CD4-positive, CD25-positive, alpha-beta regulatory T cell (primary cell): Measurements from ENCODE around the gene CDH23. TPM values are rescaled to one million over a fixed set of nuclear protein-coding genes. Genes with fewer than 3 reads are reported as not detected.

Source experiments
- ATAC-seq, 2 donors: fragments of 150-1000 bp; cut with Tn5 transposase; one replicate each; pipeline ENCODE4 v1.10.0; 2021; ENCODE audit warnings: low read depth in 2 of 2, moderate number of reproducible peaks in 2 of 2, moderate library complexity in 1 of 2
- DNase-seq, 3 donors: peaks; one replicate each; pipeline versions ENCODE4 v3.0.0 to v3.0.0-alpha.2; 2012 to 2022; ENCODE audit warnings: mixed read lengths in 1 of 3
- H3K27ac ChIP-seq: one replicate; pipeline ENCODE4 v1.7.0; 2013; ENCODE audit warnings: mild to moderate bottlenecking, low read length; ENCODE audit not compliant: insufficient read depth, poor library complexity, severe bottlenecking
- H3K27me3 ChIP-seq: one replicate; pipeline ENCODE4 v1.7.0; 2013; ENCODE audit warnings: low read length; ENCODE audit not compliant: control insufficient read depth, insufficient read depth
- H3K36me3 ChIP-seq: one replicate; pipeline ENCODE4 v1.7.0; 2013; ENCODE audit warnings: mild to moderate bottlenecking, low read length, moderate library complexity; ENCODE audit not compliant: control insufficient read depth, insufficient read depth
- H3K4me1 ChIP-seq: 2 replicates; pipeline ENCODE4 v1.7.0; 2013; ENCODE audit warnings: mild to moderate bottlenecking, low read length; ENCODE audit not compliant: insufficient read depth, control insufficient read depth, poor library complexity, severe bottlenecking
- H3K4me3 ChIP-seq: one replicate; pipeline ENCODE4 v1.7.0; 2013; ENCODE audit warnings: low read depth, mild to moderate bottlenecking, low read length, moderate library complexity
- H3K9me3 ChIP-seq, 2 experiments: 1 replicate in 1 of 2; 2 replicates in 1 of 2; pipeline ENCODE4 v1.7.0; 2013; ENCODE audit warnings: low read length in 2 of 2, mild to moderate bottlenecking in 1 of 2, moderate library complexity in 1 of 2; ENCODE audit not compliant: control insufficient read depth in 2 of 2
- H3K27ac Mint-ChIP-seq, 3 donors: one replicate each; pipeline ENCODE4 v1.8.0; 2020 to 2022; ENCODE audit warnings: mild to moderate bottlenecking in 3 of 3, mixed read lengths in 3 of 3, moderate library complexity in 2 of 3
- H3K27me3 Mint-ChIP-seq: one replicate; pipeline ENCODE4 v1.8.0; 2022; ENCODE audit warnings: mild to moderate bottlenecking, mixed read lengths
- H3K36me3 Mint-ChIP-seq: one replicate; pipeline ENCODE4 v1.8.0; 2020; ENCODE audit warnings: mixed read lengths
- H3K4me1 Mint-ChIP-seq, 4 donors: one replicate each; pipeline ENCODE4 v1.8.0; 2020 to 2022; ENCODE audit warnings: mixed read lengths in 4 of 4, mild to moderate bottlenecking in 1 of 4
- H3K4me3 Mint-ChIP-seq, 4 donors: one replicate each; pipeline ENCODE4 v1.8.0; 2020 to 2022; ENCODE audit warnings: mild to moderate bottlenecking in 4 of 4, mixed read lengths in 4 of 4, moderate library complexity in 3 of 4
- H3K9me3 Mint-ChIP-seq, 7 donors: one replicate each; pipeline ENCODE4 v1.8.0; 2020 to 2022; ENCODE audit warnings: mixed read lengths in 7 of 7, mild to moderate bottlenecking in 3 of 7, moderate library complexity in 2 of 7
- polyA plus RNA-seq, 4 donors: library from polyadenylated mRNA; unstranded; fragments of 300-500 nt; fragmentation: Illumina TruSeq; gene quantifications; one replicate each; pipeline ENCODE4 v1.2.3, GENCODE V29; 2021
- total RNA-seq: library from RNA; stranded (reverse); gene quantifications from one replicate; pipeline ENCODE4 v1.2.3, GENCODE V29; 2022

Gene CDH23
- total and polyA plus RNA-seq, 5 donors from 2014 or later, result 0.17 to 5.6 (median 1.1) TPM

DNA sequence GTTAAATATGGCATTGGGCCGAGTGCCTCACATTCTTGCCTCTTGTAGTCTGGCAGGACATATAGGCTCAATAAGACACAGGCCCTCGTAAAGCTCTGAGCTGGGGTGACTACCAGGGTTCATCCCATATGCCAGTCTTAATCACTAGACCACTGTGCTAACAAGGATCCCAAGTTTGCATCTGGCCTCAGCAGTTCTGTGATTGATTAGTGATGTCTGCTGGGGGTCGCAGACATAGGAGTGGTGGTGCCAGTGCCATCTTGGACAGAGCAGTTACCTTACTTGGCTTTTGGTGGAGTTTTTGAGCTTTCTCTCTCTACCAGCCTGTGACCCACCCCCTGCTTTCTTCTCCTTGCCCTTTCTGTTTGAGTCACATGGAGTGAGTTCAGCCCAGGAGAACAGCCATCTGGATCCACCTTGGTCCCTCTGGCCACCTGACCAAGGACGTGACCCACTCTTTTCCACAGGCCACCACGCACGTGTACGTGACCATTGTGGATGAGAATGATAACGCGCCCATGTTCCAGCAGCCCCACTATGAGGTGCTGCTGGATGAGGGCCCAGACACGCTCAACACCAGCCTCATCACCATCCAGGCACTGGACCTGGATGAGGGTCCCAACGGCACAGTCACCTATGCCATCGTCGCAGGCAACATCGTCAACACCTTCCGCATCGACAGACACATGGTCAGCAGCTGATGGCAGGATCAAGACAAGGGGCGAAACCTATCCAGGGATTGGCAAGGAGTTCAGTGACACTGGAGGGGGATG is 380.7 kb downstream of the CDH23 start:
- H3K27me3 Mint-ChIP-seq, result peaks cover 11% of the 10 kb centered on the region
- H3K4me1 Mint-ChIP-seq, result peaks cover 4 to 33% (median 16%) of the 10 kb centered on the region in 4 donors
- H3K27ac ChIP-seq, result no peak overlapping the region

DNA sequence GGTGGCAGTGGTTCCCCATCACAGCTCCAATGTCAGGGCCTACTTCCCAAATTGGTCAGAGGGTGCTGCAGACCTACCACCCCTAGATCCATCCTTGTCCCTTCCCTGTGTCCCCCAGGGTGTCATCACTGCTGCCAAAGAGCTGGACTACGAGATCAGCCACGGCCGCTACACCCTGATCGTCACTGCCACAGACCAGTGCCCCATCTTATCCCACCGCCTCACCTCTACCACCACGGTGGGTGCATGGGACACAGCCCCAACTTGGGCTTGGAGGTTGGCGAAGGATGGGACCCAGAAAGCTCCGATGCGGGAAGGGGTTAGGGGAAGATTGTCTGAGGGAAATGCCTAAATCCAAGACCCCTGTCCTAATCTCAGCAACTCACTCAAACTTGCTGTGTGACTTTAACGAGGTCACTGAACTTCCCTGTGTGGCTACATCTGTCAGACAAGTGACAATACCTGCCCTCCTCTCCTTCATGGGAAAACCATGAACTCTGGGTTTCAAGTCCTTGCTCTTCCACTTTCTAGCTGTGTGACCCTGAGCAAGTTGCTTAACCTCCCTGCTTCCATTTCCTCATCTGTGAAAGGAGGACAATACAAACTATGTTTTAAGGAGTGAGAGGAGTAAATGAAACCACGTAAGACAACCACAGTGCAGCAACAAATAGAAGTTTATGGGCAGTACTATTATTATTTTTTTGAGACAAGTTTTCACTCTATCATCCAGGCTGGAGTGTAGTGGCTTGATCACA is 381.5 kb downstream of the CDH23 start:
- peaks cover 4 to 35% (median 16%) of the 10 kb centered on the region in 4 donors for H3K4me1 Mint-ChIP-seq
- H3K9me3 Mint-ChIP-seq, result no peaks in the 10 kb centered on the region
- ATAC-seq (no peak), DNase-seq (no peak)
- Histone ChIP-seq H3K27ac (no peak overlapping the region), H3K9me3 (no peaks in the 10 kb centered on the region), H3K27me3 (no peaks in the 10 kb centered on the region), H3K36me3 (no peaks in the 10 kb centered on the region), H3K4me3 (no peak overlapping the region), H3K4me1 (peaks cover 30% of the 10 kb centered on the region)
- H3K27ac Mint-ChIP-seq, result no peak overlapping the region
- no peaks in the 10 kb centered on the region for H3K36me3 Mint-ChIP-seq
- H3K27me3 Mint-ChIP-seq, result peaks cover 11% of the 10 kb centered on the region
- no peak overlapping the region for H3K4me3 Mint-ChIP-seq

More for the DNA sequence above, 380.7 kb downstream of the CDH23 start:
- Histone ChIP-seq H3K4me1 (peaks cover 30% of the 10 kb centered on the region), H3K9me3 (no peaks in the 10 kb centered on the region), H3K4me3 (no peak overlapping the region), H3K27me3 (no peaks in the 10 kb centered on the region), H3K36me3 (no peaks in the 10 kb centered on the region)
- Mint-ChIP-seq H3K9me3 (no peaks in the 10 kb centered on the region), H3K27ac (peak overlapping the region in 1 of 3 donors; percentile 32), H3K4me3 (peak overlapping the region in 1 of 4 donors; percentile 21), H3K36me3 (no peaks in the 10 kb centered on the region)
- DNase-seq, result no peak
- no peak for ATAC-seq

DNA sequence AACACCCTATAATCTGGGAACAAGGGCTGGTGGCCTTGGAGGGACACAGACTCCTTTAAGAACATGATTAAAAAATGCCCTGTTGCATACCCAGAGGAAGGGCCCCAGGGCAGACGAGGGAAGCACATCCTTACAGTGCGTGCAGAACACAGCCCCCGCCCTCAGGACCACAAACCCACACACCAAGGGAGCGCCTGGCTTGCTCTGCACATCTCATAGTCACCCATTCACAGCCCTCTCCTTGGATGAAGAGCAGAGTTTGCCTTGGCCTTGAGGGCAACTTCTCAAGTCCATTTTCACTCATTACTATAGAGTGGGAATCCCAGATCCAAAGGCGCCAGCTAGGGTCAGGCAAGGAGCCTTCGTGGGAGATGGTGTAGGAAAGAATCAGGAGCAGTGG is 382.9 kb downstream of the CDH23 start:
- peaks cover 19% of the 10 kb centered on the region for H3K4me1 ChIP-seq
- no peak for ATAC-seq

DNA sequence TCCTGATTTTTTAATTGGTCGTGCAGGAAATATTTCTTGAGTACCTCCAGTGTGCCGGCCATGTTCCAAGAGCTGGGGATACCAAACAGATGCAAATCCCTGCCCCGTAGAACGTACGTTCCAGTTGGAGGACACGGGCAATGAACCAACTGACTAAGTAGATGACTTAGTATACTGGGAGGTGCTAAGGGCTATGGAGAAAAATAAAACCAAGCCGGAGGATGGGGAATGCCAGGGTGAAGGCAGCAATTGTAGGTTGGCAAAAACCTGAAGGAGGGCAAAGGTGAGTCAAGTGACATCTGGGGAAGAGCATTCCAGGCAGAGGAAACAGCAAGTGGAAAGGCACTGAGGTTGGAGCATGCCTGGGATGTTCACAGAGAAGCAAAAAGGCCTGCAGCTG is 383.4 kb downstream of the CDH23 start:
- DNase-seq, result no peak
- Mint-ChIP-seq H3K27ac (peak overlapping the region in 1 of 3 donors; percentile 5), H3K27me3 (peaks cover 7% of the 10 kb centered on the region), H3K4me3 (peak overlapping the region in 1 of 4 donors; percentile 22), H3K36me3 (no peaks in the 10 kb centered on the region), H3K4me1 (peaks cover 0 to 22% (median 9%) of the 10 kb centered on the region in 4 donors), H3K9me3 (no peaks in the 10 kb centered on the region)
- no peak overlapping the region for H3K27ac ChIP-seq
- H3K4me3 ChIP-seq, result no peak overlapping the region
- no peaks in the 10 kb centered on the region for H3K36me3 ChIP-seq
- no peaks in the 10 kb centered on the region for H3K9me3 ChIP-seq
- no peaks in the 10 kb centered on the region for H3K27me3 ChIP-seq
- H3K4me1 ChIP-seq, result peaks cover 15% of the 10 kb centered on the region
- no peak for ATAC-seq

More for the DNA sequence above, 382.9 kb downstream of the CDH23 start:
- H3K36me3 ChIP-seq, result no peaks in the 10 kb centered on the region
- H3K27me3 ChIP-seq, result no peaks in the 10 kb centered on the region
- H3K4me3 ChIP-seq, result no peak overlapping the region
- Mint-ChIP-seq H3K36me3 (no peaks in the 10 kb centered on the region), H3K4me1 (peaks cover 0 to 24% (median 9%) of the 10 kb centered on the region in 4 donors), H3K27me3 (peaks cover 7% of the 10 kb centered on the region), H3K4me3 (peak overlapping the region in 1 of 4 donors; percentile 22), H3K27ac (no peak overlapping the region), H3K9me3 (no peaks in the 10 kb centered on the region)
- H3K9me3 ChIP-seq, result no peaks in the 10 kb centered on the region
- peak in 1 of 3 donors; percentile 31 for DNase-seq
- no peak overlapping the region for H3K27ac ChIP-seq

DNA sequence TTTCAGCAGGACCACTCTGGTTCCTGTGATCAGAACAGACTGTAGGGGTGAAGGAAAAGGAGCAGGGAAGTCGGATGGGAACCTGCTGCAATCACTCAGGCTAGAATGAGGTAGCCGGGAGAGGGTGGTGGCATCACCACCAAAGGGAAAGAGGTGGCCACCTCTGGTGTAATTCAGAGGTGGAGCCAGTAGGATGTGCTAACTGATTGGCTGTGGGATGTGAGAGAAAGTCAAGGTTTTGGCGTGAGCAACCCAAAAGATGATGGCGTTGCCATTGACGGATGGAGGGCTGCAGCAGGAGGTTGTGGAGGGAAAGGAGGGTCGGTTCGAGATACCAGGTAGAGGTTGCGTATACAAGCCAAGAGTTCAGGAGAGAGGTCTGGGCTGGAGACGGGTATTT is 384.0 kb downstream of the CDH23 start:
- Mint-ChIP-seq H3K36me3 (no peaks in the 10 kb centered on the region), H3K9me3 (no peaks in the 10 kb centered on the region), H3K27ac (peak overlapping the region in 1 of 3 donors; percentile 5), H3K4me1 (peaks cover 0 to 16% (median 7%) of the 10 kb centered on the region in 4 donors), H3K27me3 (peaks cover 7% of the 10 kb centered on the region), H3K4me3 (peak overlapping the region in 2 of 4 donors; percentile 32 to 43)
- ATAC-seq (no peak), DNase-seq (no peak)
- Histone ChIP-seq H3K36me3 (no peaks in the 10 kb centered on the region), H3K4me3 (no peak overlapping the region), H3K4me1 (peaks cover 11% of the 10 kb centered on the region), H3K9me3 (no peaks in the 10 kb centered on the region), H3K27ac (no peak overlapping the region), H3K27me3 (no peaks in the 10 kb centered on the region)

DNA sequence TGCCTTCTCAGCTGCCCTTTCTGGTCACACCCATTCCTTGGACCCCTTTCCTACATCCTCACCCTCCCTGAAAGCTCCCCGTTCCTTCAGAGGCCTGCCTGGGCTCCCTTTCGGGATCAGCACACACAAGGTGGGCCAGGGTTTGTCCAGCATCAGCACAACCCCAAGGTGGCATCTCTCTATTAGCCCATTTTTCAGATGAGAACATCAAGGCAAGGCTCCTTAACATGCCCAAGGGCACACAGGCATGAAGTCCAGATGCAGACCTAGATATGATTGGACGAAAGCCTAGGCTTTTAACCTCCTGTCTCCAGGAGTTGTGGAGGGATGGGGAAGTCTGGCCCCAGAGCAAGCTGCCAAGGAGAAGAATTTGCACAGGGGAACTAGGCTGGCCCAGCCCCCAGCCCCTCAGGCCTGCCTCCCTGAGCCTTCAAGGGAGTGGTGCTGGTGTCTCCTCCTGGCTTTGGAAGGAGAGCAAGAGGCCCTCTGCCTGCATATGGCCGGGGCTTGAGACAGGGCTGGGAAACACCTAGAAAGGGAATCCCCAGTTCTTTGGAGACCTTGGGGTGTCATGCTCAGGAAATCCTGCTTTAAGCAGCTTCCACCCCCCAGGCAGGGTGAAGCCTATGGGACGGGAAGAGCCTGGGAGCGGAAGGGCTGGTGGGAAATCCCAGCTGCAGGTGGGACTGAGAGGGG is 385.6 kb downstream of the CDH23 start:
- Histone ChIP-seq H3K4me1 (no peaks in the 10 kb centered on the region), H3K27ac (no peak overlapping the region)
- H3K36me3 Mint-ChIP-seq, result no peaks in the 10 kb centered on the region

DNA sequence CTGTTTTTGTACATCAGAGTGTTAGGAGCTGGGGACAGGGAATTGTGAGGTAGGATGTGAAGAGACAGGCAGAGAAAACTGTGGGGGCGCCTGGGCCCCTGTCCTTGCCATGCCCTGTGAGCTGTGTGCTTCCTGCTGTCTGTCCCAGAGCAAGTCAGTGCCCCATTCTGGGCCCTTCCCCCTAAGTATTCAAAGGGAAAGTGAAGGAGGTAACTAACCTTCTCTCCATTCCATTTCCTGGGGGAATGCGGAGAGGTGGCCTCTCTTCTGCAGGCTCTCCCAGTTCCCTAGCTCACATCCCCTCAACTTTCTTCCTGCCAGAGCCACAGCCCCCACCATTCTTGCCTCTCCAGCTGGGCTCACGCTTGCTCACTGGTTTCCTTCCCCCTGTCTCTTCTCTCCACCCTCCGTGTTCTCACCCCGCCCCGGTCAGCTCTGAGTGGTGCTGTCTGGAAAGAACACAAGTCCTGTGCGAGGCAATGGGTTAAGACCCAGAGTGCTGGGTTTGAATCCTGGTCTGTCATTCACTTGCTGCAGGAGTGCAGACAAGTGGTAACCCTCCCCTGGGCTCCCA is 386.3 kb downstream of the CDH23 start:
- no peak overlapping the region for H3K4me3 ChIP-seq
- H3K9me3 ChIP-seq, result no peaks in the 10 kb centered on the region
- H3K4me1 ChIP-seq, result no peaks in the 10 kb centered on the region
- Mint-ChIP-seq H3K9me3 (no peaks in the 10 kb centered on the region), H3K4me3 (no peak overlapping the region), H3K27ac (no peak overlapping the region), H3K36me3 (no peaks in the 10 kb centered on the region), H3K4me1 (peaks cover 0 to 2% (median 0%) of the 10 kb centered on the region in 4 donors), H3K27me3 (peaks cover 11% of the 10 kb centered on the region)
- H3K36me3 ChIP-seq, result no peaks in the 10 kb centered on the region
- ATAC-seq (no peak), DNase-seq (no peak)
- no peak overlapping the region for H3K27ac ChIP-seq
- no peaks in the 10 kb centered on the region for H3K27me3 ChIP-seq

More for the DNA sequence above, 385.6 kb downstream of the CDH23 start:
- Mint-ChIP-seq H3K4me1 (peaks cover 0 to 2% (median 0%) of the 10 kb centered on the region in 4 donors), H3K27me3 (peaks cover 7% of the 10 kb centered on the region), H3K27ac (no peak overlapping the region), H3K4me3 (peak overlapping the region in 1 of 4 donors; percentile 22), H3K9me3 (no peaks in the 10 kb centered on the region)
- Histone ChIP-seq H3K9me3 (no peaks in the 10 kb centered on the region), H3K4me3 (no peak overlapping the region), H3K27me3 (no peaks in the 10 kb centered on the region), H3K36me3 (no peaks in the 10 kb centered on the region)
- DNase-seq, result no peak
- no peak for ATAC-seq
